Activated T-cell treated with anti-CD3 and anti-CD28 coated beads, Interleukin-2, amount 50 U/mL, for 4 hours (primary cell): ENCODE data around the gene PCBP3. TPM values are rescaled to one million over a fixed set of nuclear protein-coding genes. Genes with fewer than 3 reads are reported as not detected.
A peak's percentile ranks its signal among the peaks of the same experiment; 100 is the strongest.

Experiments
- ATAC-seq, 2 donors: fragments of 200-7000 bp; cut with Tn5 transposase; one replicate each; pipeline ENCODE4 v1.10.0; 2021
- DNase-seq: peaks from one replicate; pipeline ENCODE4 v3.0.0-alpha.2; 2020
- H3K27me3 Mint-ChIP-seq: one replicate; pipeline ENCODE4 v1.8.0; 2021; ENCODE audit warnings: low read depth, mixed read lengths
- H3K36me3 Mint-ChIP-seq: one replicate; pipeline ENCODE4 v1.8.0; 2022; ENCODE audit warnings: mixed read lengths; ENCODE audit not compliant: insufficient read depth
- H3K4me1 Mint-ChIP-seq: one replicate; pipeline ENCODE4 v1.8.0; 2021; ENCODE audit warnings: low read depth, mixed read lengths
- H3K4me3 Mint-ChIP-seq: one replicate; pipeline ENCODE4 v1.8.0; 2021; ENCODE audit warnings: mild to moderate bottlenecking, moderate library complexity, mixed read lengths
- H3K9me3 Mint-ChIP-seq: one replicate; pipeline ENCODE4 v1.8.0; 2021; ENCODE audit warnings: mixed read lengths
- total RNA-seq, 3 donors: library from RNA; stranded (reverse); gene quantifications; one replicate each; pipeline ENCODE4 v1.2.1, GENCODE V29; 2021

PCBP3 gene
- total RNA-seq, 3 donors from 2014 or later = 2.7 to 5.7 (median 4.8) TPM

- Mint-ChIP-seq H3K9me3 (no peaks in the 10 kb centered on the region), H3K4me1 (peaks cover 42% of the 10 kb centered on the region), H3K27me3 (no peaks in the 10 kb centered on the region), H3K36me3 (peaks cover 2% of the 10 kb centered on the region), H3K4me3 (peak overlapping the region; percentile 37)
- DNase-seq = no peak
- ATAC-seq = peak; percentile 59 to 63
These were observed 123.8 kb downstream of the PCBP3 start for GRCh38 chr21:45767071-45768006.

DNA sequence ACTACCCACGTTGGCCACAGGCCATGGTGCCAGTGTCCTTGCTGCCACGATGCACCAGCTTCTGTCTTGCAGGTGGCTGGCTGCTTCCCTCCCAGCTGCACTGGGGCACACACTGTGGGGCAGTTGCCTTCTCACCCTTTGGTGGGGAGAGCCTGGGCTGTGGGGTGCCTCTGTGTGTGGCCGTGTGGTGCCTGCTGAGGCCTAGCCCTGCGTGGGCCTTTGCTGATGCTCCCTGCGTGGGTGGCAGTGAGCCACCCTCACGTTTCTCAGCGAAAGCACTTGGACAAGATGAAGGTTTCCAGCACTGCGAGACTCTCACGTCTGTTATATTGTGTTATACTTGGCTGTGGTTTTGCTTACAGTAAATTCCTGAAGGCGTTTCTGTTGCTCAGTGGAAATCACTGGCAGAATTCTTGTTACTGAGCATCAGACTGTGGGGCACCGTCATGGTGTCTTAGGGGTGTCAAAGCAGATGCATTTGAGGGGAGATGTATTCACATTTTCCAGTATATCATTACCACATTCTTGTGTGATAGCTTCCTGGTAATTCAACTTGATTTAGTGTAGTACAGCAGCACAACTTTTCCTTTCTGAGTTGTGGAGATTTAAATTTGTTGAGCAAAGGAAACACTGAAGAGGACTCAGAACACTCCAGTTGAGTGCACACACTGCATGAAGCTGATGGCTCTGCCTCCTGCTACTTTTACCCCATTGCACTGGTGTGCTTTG is 124.7 kb downstream of the PCBP3 start:
- Mint-ChIP-seq H3K36me3 (peaks cover 2% of the 10 kb centered on the region), H3K27me3 (no peaks in the 10 kb centered on the region), H3K4me1 (peaks cover 42% of the 10 kb centered on the region), H3K9me3 (peaks cover 6% of the 10 kb centered on the region), H3K4me3 (peak overlapping the region; percentile 37)
- peak; percentile 74 to 76 for ATAC-seq
- DNase-seq = peak; percentile 48

- Mint-ChIP-seq H3K27me3 (no peaks in the 10 kb centered on the region), H3K36me3 (peaks cover under 1% of the 10 kb centered on the region), H3K4me1 (peaks cover 42% of the 10 kb centered on the region), H3K4me3 (peak overlapping the region; percentile 38), H3K9me3 (peaks cover 8% of the 10 kb centered on the region)
- DNase-seq (no peak), ATAC-seq (no peak)
These were observed 125.2 kb downstream of the PCBP3 start for GRCh38 chr21:45768740-45769048.

GRCh38 chr21:45769294-45769693 is 125.8 kb downstream of the PCBP3 start:
- Mint-ChIP-seq H3K9me3 (peaks cover 8% of the 10 kb centered on the region), H3K27me3 (no peaks in the 10 kb centered on the region), H3K4me3 (peak overlapping the region; percentile 38), H3K36me3 (no peaks in the 10 kb centered on the region), H3K4me1 (peaks cover 42% of the 10 kb centered on the region)
- DNase-seq (no peak), ATAC-seq (no peak)

GRCh38 chr21:45769896-45770295 is 126.4 kb downstream of the PCBP3 start:
- no peaks in the 10 kb centered on the region for H3K36me3 Mint-ChIP-seq
- peaks cover 42% of the 10 kb centered on the region for H3K4me1 Mint-ChIP-seq
- no peak for ATAC-seq
- no peak overlapping the region for H3K4me3 Mint-ChIP-seq
- no peak for DNase-seq
- H3K27me3 Mint-ChIP-seq = no peaks in the 10 kb centered on the region
- H3K9me3 Mint-ChIP-seq = peaks cover 8% of the 10 kb centered on the region

GRCh38 chr21:45772180-45772579 is 128.7 kb downstream of the PCBP3 start:
- H3K27me3 Mint-ChIP-seq = peaks cover under 1% of the 10 kb centered on the region
- peaks cover 32% of the 10 kb centered on the region for H3K4me1 Mint-ChIP-seq
- ATAC-seq = no peak
- no peak for DNase-seq
- H3K36me3 Mint-ChIP-seq = peaks cover 1% of the 10 kb centered on the region
- no peak overlapping the region for H3K4me3 Mint-ChIP-seq
- peaks cover 20% of the 10 kb centered on the region for H3K9me3 Mint-ChIP-seq

- H3K9me3 Mint-ChIP-seq = peaks cover 30% of the 10 kb centered on the region
- no peak overlapping the region for H3K4me3 Mint-ChIP-seq
- H3K27me3 Mint-ChIP-seq = peaks cover 2% of the 10 kb centered on the region
- DNase-seq = no peak
- H3K4me1 Mint-ChIP-seq = peaks cover 11% of the 10 kb centered on the region
- peaks cover 2% of the 10 kb centered on the region for H3K36me3 Mint-ChIP-seq
- ATAC-seq = no peak
These were observed 130.8 kb downstream of the PCBP3 start for GRCh38 chr21:45774291-45774690.

DNA sequence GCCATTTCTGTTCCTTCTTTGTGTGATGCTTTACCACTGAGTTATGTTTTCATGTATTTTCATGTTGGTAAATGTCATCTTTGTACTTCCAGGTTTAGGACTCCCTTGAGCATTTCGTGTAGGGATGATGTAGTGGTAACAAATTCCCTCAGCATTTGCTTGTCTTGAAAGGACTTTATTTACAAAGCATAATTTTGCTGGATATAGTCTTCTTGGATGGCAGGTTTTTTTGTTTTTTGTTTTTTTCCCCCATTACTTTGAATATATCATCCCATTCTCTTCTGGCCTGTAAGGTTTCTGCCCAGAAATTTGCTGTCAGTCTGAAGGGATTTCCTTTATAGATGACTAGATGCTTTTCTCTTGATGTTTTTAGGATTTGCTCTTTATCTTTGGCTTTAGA is 133.4 kb downstream of the PCBP3 start:
- Mint-ChIP-seq H3K4me1 (no peaks in the 10 kb centered on the region), H3K36me3 (peaks cover 5% of the 10 kb centered on the region), H3K4me3 (no peak overlapping the region), H3K27me3 (peaks cover 7% of the 10 kb centered on the region), H3K9me3 (peaks cover 35% of the 10 kb centered on the region)
- DNase-seq (no peak), ATAC-seq (no peak)

GRCh38 chr21:45778686-45779085 is 135.2 kb downstream of the PCBP3 start:
- Mint-ChIP-seq H3K9me3 (peaks cover 27% of the 10 kb centered on the region), H3K4me1 (no peaks in the 10 kb centered on the region), H3K36me3 (peaks cover 5% of the 10 kb centered on the region), H3K4me3 (no peak overlapping the region), H3K27me3 (peaks cover 11% of the 10 kb centered on the region)
- ATAC-seq (no peak), DNase-seq (no peak)

- H3K4me1 Mint-ChIP-seq = no peaks in the 10 kb centered on the region
- peaks cover 5% of the 10 kb centered on the region for H3K36me3 Mint-ChIP-seq
- H3K27me3 Mint-ChIP-seq = peaks cover 11% of the 10 kb centered on the region
- ATAC-seq = no peak
- no peak for DNase-seq
- no peak overlapping the region for H3K4me3 Mint-ChIP-seq
- peaks cover 27% of the 10 kb centered on the region for H3K9me3 Mint-ChIP-seq
These were observed 135.7 kb downstream of the PCBP3 start for GRCh38 chr21:45779226-45779625.

- Mint-ChIP-seq H3K9me3 (peaks cover 27% of the 10 kb centered on the region), H3K27me3 (peaks cover 11% of the 10 kb centered on the region), H3K4me3 (no peak overlapping the region), H3K4me1 (no peaks in the 10 kb centered on the region), H3K36me3 (peaks cover 5% of the 10 kb centered on the region)
- ATAC-seq (no peak), DNase-seq (no peak)
These were observed 137.1 kb downstream of the PCBP3 start for GRCh38 chr21:45780647-45781046.

DNA sequence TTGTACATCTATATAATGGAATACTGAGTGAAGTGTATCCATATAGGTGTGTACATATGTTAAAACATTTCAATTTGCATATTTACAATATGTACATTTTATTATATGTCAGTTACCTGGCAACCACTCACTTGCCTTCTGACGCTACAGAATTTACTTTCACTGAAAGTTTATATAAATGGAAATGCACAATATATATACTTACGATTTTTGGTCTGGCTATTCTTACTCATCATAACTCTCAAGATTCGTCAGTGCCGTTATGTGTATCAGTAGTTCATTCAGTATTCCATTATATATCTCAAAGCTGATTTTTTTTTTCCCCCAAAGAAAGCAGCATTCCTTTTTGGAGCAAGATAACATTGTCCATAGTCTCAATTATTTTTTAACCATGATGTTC is 138.2 kb downstream of the PCBP3 start:
- no peak for ATAC-seq
- peaks cover 19% of the 10 kb centered on the region for H3K9me3 Mint-ChIP-seq
- peaks cover 5% of the 10 kb centered on the region for H3K36me3 Mint-ChIP-seq
- H3K4me3 Mint-ChIP-seq = no peak overlapping the region
- no peaks in the 10 kb centered on the region for H3K4me1 Mint-ChIP-seq
- no peak for DNase-seq
- peaks cover 11% of the 10 kb centered on the region for H3K27me3 Mint-ChIP-seq

- ATAC-seq = no peak
- H3K27me3 Mint-ChIP-seq = peaks cover 10% of the 10 kb centered on the region
- H3K4me3 Mint-ChIP-seq = no peak overlapping the region
- no peaks in the 10 kb centered on the region for H3K4me1 Mint-ChIP-seq
- H3K9me3 Mint-ChIP-seq = no peaks in the 10 kb centered on the region
- no peak for DNase-seq
- peaks cover 3% of the 10 kb centered on the region for H3K36me3 Mint-ChIP-seq
These were observed 143.1 kb downstream of the PCBP3 start for GRCh38 chr21:45786660-45787059.

- H3K4me3 Mint-ChIP-seq = no peak overlapping the region
- H3K9me3 Mint-ChIP-seq = no peaks in the 10 kb centered on the region
- DNase-seq = no peak
- H3K4me1 Mint-ChIP-seq = no peaks in the 10 kb centered on the region
- ATAC-seq = no peak
- H3K36me3 Mint-ChIP-seq = peaks cover 3% of the 10 kb centered on the region
- peaks cover 10% of the 10 kb centered on the region for H3K27me3 Mint-ChIP-seq
These were observed 143.8 kb downstream of the PCBP3 start for GRCh38 chr21:45787371-45787770.

DNA sequence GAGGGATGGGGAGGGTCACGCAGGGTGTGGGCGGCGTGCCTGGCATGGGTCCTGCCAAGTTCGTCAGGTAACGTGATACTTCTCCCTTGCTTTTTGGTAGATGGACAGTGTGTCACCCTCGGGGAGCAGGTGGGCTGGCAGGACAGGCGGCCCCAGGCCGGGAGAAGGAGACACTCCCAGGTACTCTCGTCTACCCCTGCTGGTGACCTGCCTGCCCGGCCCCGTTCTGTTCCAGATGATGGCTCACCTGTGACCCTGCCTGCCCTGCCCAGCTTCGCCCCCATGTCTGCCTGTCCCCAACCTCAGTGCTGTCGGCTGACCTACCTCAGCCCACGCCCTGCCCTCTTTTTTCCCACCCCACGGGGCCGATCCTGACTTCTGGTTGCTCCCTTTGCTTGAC is 144.7 kb downstream of the PCBP3 start:
- no peaks in the 10 kb centered on the region for H3K9me3 Mint-ChIP-seq
- no peak for ATAC-seq
- no peak for DNase-seq
- no peaks in the 10 kb centered on the region for H3K4me1 Mint-ChIP-seq
- H3K4me3 Mint-ChIP-seq = no peak overlapping the region
- peaks cover 8% of the 10 kb centered on the region for H3K27me3 Mint-ChIP-seq
- peaks cover 3% of the 10 kb centered on the region for H3K36me3 Mint-ChIP-seq
